Colonic mucosa (tissue), 4 donors: ENCODE data around the gene RALGPS1. TPM values are rescaled to one million over a fixed set of nuclear protein-coding genes. Genes with fewer than 3 reads are reported as not detected.

ENCODE experiments used
- DNase-seq: peaks from one replicate; pipeline ENCODE4 v3.0.0-alpha.2; 2020
- H3K27ac ChIP-seq: fragments of 200-600 bp; one replicate; pipeline ENCODE4 v1.8.0; 2021
- H3K27me3 ChIP-seq: fragments of 200-600 bp; one replicate; pipeline ENCODE4 v1.8.0; 2021
- H3K36me3 ChIP-seq: fragments of 200-600 bp; one replicate; pipeline ENCODE4 v1.8.0; 2021
- H3K4me1 ChIP-seq: fragments of 200-600 bp; one replicate; pipeline ENCODE4 v1.8.0; 2021; ENCODE audit warnings: mild to moderate bottlenecking
- H3K4me3 ChIP-seq: fragments of 200-600 bp; one replicate; pipeline ENCODE4 v1.8.0; 2021
- H3K9ac ChIP-seq, 2 donors: one replicate each; pipeline ENCODE4 v1.7.0; 2013; ENCODE audit warnings: control low read depth in 2 of 2, low read depth in 2 of 2, low read length in 2 of 2
- H3K9me3 ChIP-seq: fragments of 200-600 bp; one replicate; pipeline ENCODE4 v1.8.0; 2021
- intact Hi-C: fragments of 100-400 bp; cut with DNase I; formaldehyde crosslinking; loops from one replicate; pipeline ENCODE4 v1.14.1; 2022
- total RNA-seq, 2 donors: library from RNA; stranded (reverse); fragmentation: NEBNext Ultra II Directional in 1 of 2; extraction: Animal tissue kit (Norgen Biotek cat#: 25700) in 1 of 2; gene quantifications; one replicate each; pipeline ENCODE4 v1.2.1, GENCODE V29; 2021
- TF ChIP-seq, protein P1 (sequence below): fragments of 200-600 bp; IDR thresholded peaks from one replicate; pipeline ENCODE4 v1.8.0; 2022; ENCODE audit warnings: antibody characterized with exemption, mild to moderate bottlenecking
- donor health status: healthy.
- donor health status: DM: no; HTN: no; CAD: no.
- donor health status: DM: no; HTN: no; CAD: no.

The RALGPS1 gene
- total RNA-seq, 2 donors from 2014 or later: 22.6 to 27.2 TPM

GRCh38 chr9:127102176-127102575 is 187.6 kb downstream of the RALGPS1 start:
- Histone ChIP-seq H3K36me3 (no peaks in the 10 kb centered on the region), H3K9ac (no peak overlapping the region), H3K4me1 (no peaks in the 10 kb centered on the region), H3K27me3 (no peaks in the 10 kb centered on the region), H3K4me3 (no peak overlapping the region), H3K27ac (no peak overlapping the region), H3K9me3 (no peaks in the 10 kb centered on the region)
- TF ChIP-seq, protein P1, sequence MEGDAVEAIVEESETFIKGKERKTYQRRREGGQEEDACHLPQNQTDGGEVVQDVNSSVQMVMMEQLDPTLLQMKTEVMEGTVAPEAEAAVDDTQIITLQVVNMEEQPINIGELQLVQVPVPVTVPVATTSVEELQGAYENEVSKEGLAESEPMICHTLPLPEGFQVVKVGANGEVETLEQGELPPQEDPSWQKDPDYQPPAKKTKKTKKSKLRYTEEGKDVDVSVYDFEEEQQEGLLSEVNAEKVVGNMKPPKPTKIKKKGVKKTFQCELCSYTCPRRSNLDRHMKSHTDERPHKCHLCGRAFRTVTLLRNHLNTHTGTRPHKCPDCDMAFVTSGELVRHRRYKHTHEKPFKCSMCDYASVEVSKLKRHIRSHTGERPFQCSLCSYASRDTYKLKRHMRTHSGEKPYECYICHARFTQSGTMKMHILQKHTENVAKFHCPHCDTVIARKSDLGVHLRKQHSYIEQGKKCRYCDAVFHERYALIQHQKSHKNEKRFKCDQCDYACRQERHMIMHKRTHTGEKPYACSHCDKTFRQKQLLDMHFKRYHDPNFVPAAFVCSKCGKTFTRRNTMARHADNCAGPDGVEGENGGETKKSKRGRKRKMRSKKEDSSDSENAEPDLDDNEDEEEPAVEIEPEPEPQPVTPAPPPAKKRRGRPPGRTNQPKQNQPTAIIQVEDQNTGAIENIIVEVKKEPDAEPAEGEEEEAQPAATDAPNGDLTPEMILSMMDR: no peak
- intact Hi-C loops: no loop called here
- DNase-seq: no peak

DNA sequence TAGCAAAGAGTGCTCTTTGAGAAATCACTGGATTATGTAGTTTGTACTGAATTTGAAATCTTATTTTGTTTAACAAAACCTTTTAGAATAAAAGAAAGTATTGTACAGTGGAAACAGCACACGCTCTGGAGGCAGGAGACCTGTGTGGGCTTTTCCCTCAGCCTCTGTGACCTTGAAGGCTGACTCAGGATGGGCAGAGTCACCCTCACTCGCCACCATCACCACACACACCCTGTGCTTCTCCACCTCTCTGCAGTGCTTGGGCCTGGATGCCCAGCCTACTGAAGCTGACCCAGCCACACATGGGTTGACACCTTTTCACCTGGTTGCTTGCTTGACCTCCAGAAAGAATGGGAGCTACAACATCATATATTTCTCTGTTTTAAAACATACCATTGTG is 188.2 kb downstream of the RALGPS1 start:
- intact Hi-C loops: no loop called here
- no peak overlapping the region for H3K9ac ChIP-seq

DNA sequence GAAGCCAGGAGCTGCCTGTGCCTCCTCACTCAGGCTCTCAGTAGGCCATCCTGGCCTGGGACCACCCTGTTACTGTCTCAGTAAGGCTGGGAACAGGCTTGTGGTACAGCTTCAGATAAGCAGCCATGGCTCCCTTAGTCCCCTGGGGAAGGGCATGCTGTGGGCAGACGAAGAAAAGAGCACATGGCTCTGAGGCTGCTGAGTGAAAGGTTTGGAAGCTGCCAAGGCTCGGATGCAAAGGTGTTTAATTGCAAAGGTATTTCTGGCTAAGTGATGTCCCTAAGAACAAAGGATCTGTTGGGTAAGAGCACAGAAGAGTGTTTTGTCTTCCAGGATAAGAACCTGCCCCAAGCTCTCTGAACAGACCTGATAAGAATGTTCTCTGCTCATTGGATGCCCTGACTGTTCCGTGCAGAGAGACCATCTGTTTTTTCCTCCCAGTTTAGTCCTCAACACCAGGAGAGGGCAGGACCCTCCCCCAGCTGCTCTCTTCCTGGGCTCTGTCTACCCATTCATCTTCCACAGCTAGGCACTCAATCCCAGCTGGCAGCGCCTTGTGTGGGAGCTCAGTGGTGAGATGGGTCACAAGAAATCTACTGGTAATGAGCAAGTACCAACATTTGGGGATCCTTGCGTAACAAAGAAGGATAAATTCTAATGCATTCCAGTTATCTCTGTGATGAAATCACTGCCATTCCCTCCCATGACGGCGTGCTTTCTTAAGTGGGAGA is 190.2 kb downstream of the RALGPS1 start:
- no peaks in the 10 kb centered on the region for H3K4me1 ChIP-seq
- no peak overlapping the region for H3K4me3 ChIP-seq
- intact Hi-C loops: no loop called here
- H3K27me3 ChIP-seq: no peaks in the 10 kb centered on the region
- no peak for DNase-seq
- H3K27ac ChIP-seq: no peak overlapping the region
- TF ChIP-seq, protein P1: no peak
- no peaks in the 10 kb centered on the region for H3K36me3 ChIP-seq
- no peaks in the 10 kb centered on the region for H3K9me3 ChIP-seq
- no peak overlapping the region for H3K9ac ChIP-seq

More for the DNA sequence above, 188.2 kb downstream of the RALGPS1 start:
- no peaks in the 10 kb centered on the region for H3K4me1 ChIP-seq
- TF ChIP-seq, protein P1: no peak
- H3K27ac ChIP-seq: no peak overlapping the region
- H3K27me3 ChIP-seq: no peaks in the 10 kb centered on the region
- no peaks in the 10 kb centered on the region for H3K36me3 ChIP-seq
- H3K9me3 ChIP-seq: no peaks in the 10 kb centered on the region
- H3K4me3 ChIP-seq: no peak overlapping the region
- DNase-seq: no peak

DNA sequence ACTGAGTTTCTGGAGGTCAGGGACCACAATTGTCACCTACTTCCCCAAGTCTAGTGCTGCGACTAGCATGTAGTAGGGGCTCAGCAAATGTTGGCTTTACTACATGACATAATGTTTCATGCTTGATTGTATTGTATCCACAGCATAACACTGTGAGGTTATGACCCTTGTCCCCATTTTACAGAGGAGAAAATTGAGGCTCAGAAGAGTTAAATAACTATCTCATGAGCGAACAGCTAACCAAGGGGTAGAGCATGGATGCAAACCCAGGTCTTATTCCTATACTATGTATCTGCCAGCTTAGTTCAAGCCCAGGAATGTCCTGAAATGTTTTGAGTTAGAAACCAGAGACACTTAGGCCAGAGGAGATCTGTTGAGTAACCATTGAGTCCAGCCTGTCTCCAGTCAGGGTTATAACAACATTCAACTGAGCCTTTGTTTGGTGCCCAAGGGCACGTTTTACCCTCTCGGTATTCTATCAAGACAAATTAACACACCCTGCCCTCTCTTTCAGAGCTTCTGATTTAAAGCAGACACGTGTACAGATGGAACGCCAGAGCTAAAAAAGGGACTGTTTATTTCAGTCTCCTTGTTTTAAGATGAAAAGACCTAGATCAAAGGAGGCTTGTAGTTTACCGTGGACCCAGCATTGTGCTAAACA is 191.4 kb downstream of the RALGPS1 start:
- Histone ChIP-seq H3K36me3 (no peaks in the 10 kb centered on the region), H3K4me3 (no peak overlapping the region), H3K27me3 (no peaks in the 10 kb centered on the region), H3K27ac (no peak overlapping the region), H3K4me1 (no peaks in the 10 kb centered on the region), H3K9me3 (no peaks in the 10 kb centered on the region), H3K9ac (no peak overlapping the region)
- intact Hi-C loops: no loop called here
- TF ChIP-seq, protein P1: no peak
- no peak for DNase-seq

GRCh38 chr9:127106466-127106855 is 191.9 kb downstream of the RALGPS1 start:
- Histone ChIP-seq H3K27ac (no peak overlapping the region), H3K4me1 (no peaks in the 10 kb centered on the region), H3K27me3 (no peaks in the 10 kb centered on the region), H3K36me3 (no peaks in the 10 kb centered on the region), H3K4me3 (no peak overlapping the region), H3K9me3 (no peaks in the 10 kb centered on the region), H3K9ac (no peak overlapping the region)
- intact Hi-C loops: no loop called here
- TF ChIP-seq, protein P1: no peak
- DNase-seq: no peak
